H1 (cell line): ENCODE data around the gene SLC39A11. TPM values are rescaled to one million over a fixed set of nuclear protein-coding genes. Genes with fewer than 3 reads are reported as not detected.

ENCODE experiments used
- CTCF ChIA-PET: fragments of 300-600 bp; sonication (Branson Sonifier 250); formaldehyde crosslinking; loops from one replicate; lab custom pipeline; 2021; ENCODE audit not compliant: partially characterized antibody; lab: Charles Lee
- POLR2A ChIA-PET: fragments of 300-600 bp; sonication (Branson Sonifier 250); formaldehyde crosslinking; loops from one replicate; lab custom pipeline; 2021; ENCODE audit warnings: inconsistent platforms; ENCODE audit not compliant: partially characterized antibody; lab: Charles Lee
- DNase-seq, 2 experiments: peaks; one replicate each; pipeline versions ENCODE4 v3.0.0 to v3.0.0-alpha.2; 2010 to 2022; ENCODE audit warnings: low spot score in 2 of 2, low read depth in 1 of 2, mixed read lengths in 1 of 2
- FAIRE-seq: peaks from 2 replicates; lab custom pipeline; 2011; peaks lifted over from hg19 to GRCh38; lab: Jason Lieb, UNC
- H2AFZ ChIP-seq: 2 replicates; pipeline ENCODE4 v1.8.1; 2012; ENCODE audit warnings: low read length, inconsistent platforms
- H2AK5ac ChIP-seq: 2 replicates; pipeline ENCODE4 v1.6.1; 2013; ENCODE audit warnings: low read depth, low read length
- H2BK120ac ChIP-seq: replicated peaks from 2 replicates; pipeline ENCODE3; 2013; ENCODE audit warnings: low read depth, low read length, inconsistent platforms
- H2BK12ac ChIP-seq: 2 replicates; pipeline ENCODE4 v1.6.1; 2013; ENCODE audit warnings: low read depth, low read length
- H2BK15ac ChIP-seq: 2 replicates; pipeline ENCODE4 v1.6.1; 2013; ENCODE audit warnings: low read length
- H2BK20ac ChIP-seq: 2 replicates; pipeline ENCODE4 v1.6.1; 2013; ENCODE audit warnings: low read length
- H2BK5ac ChIP-seq: 2 replicates; pipeline ENCODE4 v1.6.1; 2013; ENCODE audit warnings: low read depth, low read length
- H3K14ac ChIP-seq: 2 replicates; pipeline ENCODE4 v1.6.1; 2013; ENCODE audit warnings: inconsistent platforms; ENCODE audit not compliant: insufficient read length
- H3K18ac ChIP-seq: 2 replicates; pipeline ENCODE4 v1.6.1; 2013; ENCODE audit warnings: low read length; ENCODE audit errors: extremely low read depth
- H3K23ac ChIP-seq: 2 replicates; pipeline ENCODE4 v1.6.1; 2013; ENCODE audit warnings: inconsistent platforms; ENCODE audit not compliant: insufficient read length
- H3K23me2 ChIP-seq: 2 replicates; pipeline ENCODE4 v1.6.1; 2013; ENCODE audit warnings: low read depth, low read length
- H3K27ac ChIP-seq: 2 replicates; pipeline ENCODE4 v1.6.1; 2011; ENCODE audit warnings: low read depth, low read length, inconsistent platforms
- H3K27me3 ChIP-seq, 4 experiments: replicated peaks in 1 of 4; 1 replicate in 1 of 4; 2 replicates in 3 of 4; pipeline versions ENCODE4 v1.6.1 to v1.8.1; 2011 to 2013; ENCODE audit warnings: low read length in 3 of 4, mild to moderate bottlenecking in 3 of 4, inconsistent platforms in 2 of 4, mixed read lengths in 2 of 4, moderate library complexity in 1 of 4; ENCODE audit not compliant: control insufficient read depth in 3 of 4, insufficient read depth in 3 of 4; ENCODE audit errors: extremely low read depth in 1 of 4
- H3K36me3 ChIP-seq, 4 experiments: 2 replicates each; pipeline versions ENCODE4 v1.6.1 to v1.8.1; 2011 to 2013; ENCODE audit warnings: mild to moderate bottlenecking in 4 of 4, low read length in 3 of 4, moderate library complexity in 2 of 4, control low read depth in 1 of 4, inconsistent platforms in 1 of 4; ENCODE audit not compliant: insufficient read depth in 4 of 4, control insufficient read depth in 2 of 4
- H3K4ac ChIP-seq: replicated peaks from 2 replicates; pipeline ENCODE3; 2013; ENCODE audit warnings: low read length, low read depth, mixed read lengths, inconsistent platforms; ENCODE audit not compliant: insufficient read length
- H3K4me1 ChIP-seq, 4 experiments: replicated peaks in 1 of 4; 1 replicate in 1 of 4; 2 replicates in 3 of 4; pipeline versions ENCODE4 v1.6.1 to v1.8.1; 2011 to 2013; ENCODE audit warnings: low read length in 3 of 4, inconsistent platforms in 2 of 4, mixed read lengths in 1 of 4; ENCODE audit not compliant: insufficient read depth in 4 of 4, control insufficient read depth in 3 of 4
- H3K4me2 ChIP-seq, 2 experiments: 2 replicates each; pipeline versions ENCODE4 v1.6.1 to v1.8.1; 2011 to 2013; ENCODE audit warnings: low read depth in 2 of 2, low read length in 2 of 2, control low read depth in 1 of 2, inconsistent platforms in 1 of 2, mild to moderate bottlenecking in 1 of 2; ENCODE audit not compliant: insufficient read depth in 1 of 2
- H3K4me3 ChIP-seq, 4 experiments: fragments of 200-600, 300-600 bp in 1 of 4; sonication (generic), shearing (Covaris generic), sonication (Bioruptor Twin) in 1 of 4; 2 replicates each; pipeline versions ENCODE4 v1.5.1 to v1.8.1; 2011 to 2016; ENCODE audit warnings: low read length in 4 of 4, low read depth in 3 of 4, control low read depth in 2 of 4, inconsistent platforms in 2 of 4, mild to moderate bottlenecking in 2 of 4, mixed read lengths in 1 of 4, moderate library complexity in 1 of 4; ENCODE audit not compliant: insufficient read depth in 2 of 4; ENCODE audit errors: extremely low read depth in 1 of 4
- H3K56ac ChIP-seq: replicated peaks from 2 replicates; pipeline ENCODE3; 2013; ENCODE audit warnings: low read depth, mild to moderate bottlenecking, mixed read lengths, low read length, inconsistent platforms; ENCODE audit not compliant: insufficient read length
- H3K79me1 ChIP-seq: 2 replicates; pipeline ENCODE4 v1.6.1; 2013; ENCODE audit warnings: low read depth, low read length, control low read depth
- H3K79me2 ChIP-seq, 2 experiments: 2 replicates each; pipeline versions ENCODE4 v1.6.1 to v1.8.1; 2012 to 2013; ENCODE audit warnings: low read length in 2 of 2, mild to moderate bottlenecking in 2 of 2, inconsistent platforms in 1 of 2; ENCODE audit not compliant: insufficient read depth in 2 of 2, control insufficient read depth in 1 of 2
- H3K9ac ChIP-seq, 4 experiments: replicated peaks in 1 of 4; 1 replicate in 1 of 4; 2 replicates in 3 of 4; pipeline versions ENCODE4 v1.6.1 to v1.8.1; 2011 to 2013; ENCODE audit warnings: low read depth in 3 of 4, low read length in 3 of 4, control low read depth in 2 of 4, mild to moderate bottlenecking in 2 of 4, moderate library complexity in 2 of 4, inconsistent platforms in 1 of 4; ENCODE audit errors: extremely low read depth in 1 of 4
- H3K9me3 ChIP-seq, 2 experiments: 2 replicates each; pipeline versions ENCODE4 v1.6.1 to v1.8.1; 2012 to 2013; ENCODE audit warnings: mild to moderate bottlenecking in 2 of 2, moderate library complexity in 2 of 2, control low read depth in 1 of 2, inconsistent platforms in 1 of 2, low read depth in 1 of 2, low read length in 1 of 2, mixed read lengths in 1 of 2; ENCODE audit not compliant: insufficient read depth in 2 of 2
- H4K20me1 ChIP-seq, 2 experiments: replicated peaks in 1 of 2; 2 replicates each; pipeline versions ENCODE3 to v1.8.1; 2011 to 2013; ENCODE audit warnings: inconsistent platforms in 2 of 2, low read length in 2 of 2, mild to moderate bottlenecking in 1 of 2; ENCODE audit not compliant: insufficient read depth in 2 of 2, control insufficient read depth in 1 of 2
- H4K5ac ChIP-seq: 2 replicates; pipeline ENCODE4 v1.6.1; 2013; ENCODE audit warnings: low read length, low read depth, mixed read lengths, inconsistent platforms; ENCODE audit not compliant: insufficient read length
- H4K8ac ChIP-seq: 2 replicates; pipeline ENCODE4 v1.8.0; 2013; ENCODE audit warnings: mild to moderate bottlenecking, moderate library complexity, low read length, inconsistent platforms; ENCODE audit not compliant: insufficient read depth; ENCODE audit errors: extremely low read depth
- H4K91ac ChIP-seq: replicated peaks from 2 replicates; pipeline ENCODE3; 2013; ENCODE audit warnings: low read length, mixed read lengths, inconsistent platforms; ENCODE audit not compliant: insufficient read length
- EZH2 ChIP-seq: fragments of 200-600 bp; sonication (generic); IDR thresholded peaks from 2 replicates; pipeline ENCODE4 v1.7.1; 2012; ENCODE audit warnings: low read depth, mild to moderate bottlenecking, moderate library complexity, low read length, inconsistent platforms; ENCODE audit not compliant: severe bottlenecking
- GABPA ChIP-seq: IDR thresholded peaks from 2 replicates; pipeline ENCODE4 v1.6.1; 2011; ENCODE audit warnings: mild to moderate bottlenecking, low read length, moderate library complexity, borderline replicate concordance; ENCODE audit not compliant: insufficient read depth
- TAF7 ChIP-seq: optimal IDR thresholded peaks from 2 replicates; pipeline ENCODE3; 2011; ENCODE audit warnings: low read depth, mild to moderate bottlenecking, inconsistent platforms, low read length, moderate library complexity, borderline replicate concordance
- WGBS, 2 experiments: shearing (Covaris generic) in 1 of 2; methylation state at CpG; one replicate each; pipeline versions ENCODE4 v1.1.6 to v1.1.7; 2013 to 2015; ENCODE audit warnings: low lambda C conversion rate in 2 of 2, mixed read lengths in 2 of 2, inconsistent platforms in 1 of 2, low coverage in 1 of 2, missing lambda C conversion rate in 1 of 2; ENCODE audit not compliant: insufficient replicate concordance in 2 of 2, insufficient coverage in 1 of 2, insufficient read length in 1 of 2; ENCODE audit errors: extremely low coverage in 1 of 2, missing lambda C conversion rate in 1 of 2; 5-methylcytosine and 5-hydroxymethylcytosine counted together
- polyA plus RNA-seq, 7 experiments: library from polyadenylated mRNA; depleted of rRNA in 3 of 7; stranded (reverse) in 5 of 7; unstranded in 2 of 7; fragments of >200 nt in 5 of 7; fragments of 200-250 nt in 2 of 7; gene quantifications; 1 replicate in 5 of 7; 2 replicates in 1 of 7; 4 replicates in 1 of 7; pipeline versions ENCODE4 v1.2.1 to v1.2.3, GENCODE V29; 2011 to 2013; ENCODE audit warnings: missing spikeins in 2 of 7, mixed read lengths in 2 of 7
- total RNA-seq: library from RNA; stranded (reverse); fragmentation: NEBNext Ultra II Directional; extraction: Animal tissue kit (Norgen Biotek cat#: 25700); gene quantifications from 2 replicates; pipeline ENCODE4 v1.2.1, GENCODE V29; 2021

Gene SLC39A11
- total and polyA plus RNA-seq, 2 of the 8 experiments (the other 6 are each of a cell fraction or from before 2014, with no cell fraction given), result 12.2 to 19.6 TPM

GRCh38 chr17:72737151-72737690 lies 355.3 kb downstream of the SLC39A11 start:
- Histone ChIP-seq H3K9ac (no peak overlapping the region), H3K18ac (no peak overlapping the region), H2AK5ac (no peak overlapping the region), H2AFZ (no peak overlapping the region), H3K4me1 (peaks cover under 1 to 3% (median 2%) of the 10 kb centered on the region in 4 experiments; a peak in 5 of 7 replicates), H4K8ac (no peak overlapping the region), H3K79me1 (no peaks in the 10 kb centered on the region), H3K14ac (no peak overlapping the region), H2BK120ac (no peak overlapping the region)
- no peak for FAIRE-seq
- TF ChIP-seq TAF7, result no peak
- TF ChIP-seq GABPA, result no peak
- TF ChIP-seq EZH2, result no peak
- TF ChIP-seq, all 59 proteins: peak for 0
- CTCF ChIA-PET, result interaction anchor here (1.1 kb wide), 1 partner anchor 9 kb away, joined by 3 read pairs; no protein-coding TSS in a partner anchor
- Histone ChIP-seq H3K9me3 (no peaks in the 10 kb centered on the region), H3K27me3 (no peaks in the 10 kb centered on the region), H4K20me1 (peaks cover 0 to under 1% of the 10 kb centered on the region in 2 experiments), H4K91ac (no peak overlapping the region), H3K27ac (no peak overlapping the region), H3K23ac (no peak overlapping the region), H3K4ac (no peak overlapping the region), H3K4me2 (no peak overlapping the region), H3K56ac (no peak overlapping the region), H2BK15ac (no peak overlapping the region), H4K5ac (no peak overlapping the region), H2BK5ac (no peak overlapping the region), H3K23me2 (no peaks in the 10 kb centered on the region), H3K79me2 (no peaks in the 10 kb centered on the region), H3K36me3 (no peaks in the 10 kb centered on the region), H3K4me3 (no peak overlapping the region), H2BK20ac (no peak overlapping the region), H2BK12ac (no peak overlapping the region)
- WGBS, 2 experiments, result 94% methylated on average over 4 of the region's 4 CpGs; no CpG with 5 or more reads in 1 of the 2 experiments
- DNase-seq, result no peak
- POLR2A ChIA-PET, result no interaction called here
